Measurements from ENCODE around the gene PPP2R3A. TPM values are rescaled to one million over a fixed set of nuclear protein-coding genes. Genes with fewer than 3 reads are reported as not detected.
"Not testable (repeated sequence)": the region's sequence is repeated elsewhere in the genome, so short reads cannot be mapped to it uniquely, and the experiment has no call there.

Gene PPP2R3A
- total RNA-seq, 2 donors from 2014 or later: 0.11 to 0.24 TPM

GRCh38 chr3:136110481-136110880 lies 145.0 kb downstream of the PPP2R3A start:
- Mint-ChIP-seq H3K27ac (no peak overlapping the region), H3K27me3 (no peaks in the 10 kb centered on the region), H3K36me3 (peaks cover 4% of the 10 kb centered on the region), H3K9me3 (no peaks in the 10 kb centered on the region), H3K4me1 (ENCODE audit: low read depth in 2 of 2) (peaks cover 11 to 17% of the 10 kb centered on the region in 2 donors), H3K4me3 (no peak overlapping the region)
- no peak for ATAC-seq
- DNase-seq (ENCODE audit: low spot score): no peak

GRCh38 chr3:136114421-136114820 lies 148.9 kb downstream of the PPP2R3A start:
- peaks cover 10% of the 10 kb centered on the region for H3K36me3 Mint-ChIP-seq

DNA sequence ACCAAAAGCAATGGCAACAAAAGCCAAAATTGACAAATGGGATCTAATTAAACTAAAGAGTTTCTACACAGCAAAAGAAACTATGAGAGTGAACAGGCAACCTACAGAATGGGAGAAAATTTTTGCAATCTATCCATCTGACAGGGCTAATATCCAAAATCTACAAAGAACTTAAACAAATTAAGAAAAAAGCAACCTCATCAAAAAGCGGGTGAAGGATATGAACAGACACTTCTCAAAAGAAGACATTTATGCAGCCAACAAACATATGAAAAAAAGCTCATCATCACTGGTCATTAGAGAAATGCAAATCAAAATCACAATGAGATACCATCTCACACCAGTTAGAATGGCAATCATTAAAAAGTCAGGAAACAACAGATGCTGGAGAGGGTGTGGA lies 153.8 kb downstream of the PPP2R3A start:
- H3K27ac Mint-ChIP-seq; H3K4me1 Mint-ChIP-seq (ENCODE audit: low read depth in 2 of 2); H3K27me3 Mint-ChIP-seq; H3K4me3 Mint-ChIP-seq; ATAC-seq; H3K9me3 Mint-ChIP-seq; DNase-seq (ENCODE audit: low spot score): not testable (repeated sequence)
- peaks cover 10% of the 10 kb centered on the region for H3K36me3 Mint-ChIP-seq

More at GRCh38 chr3:136114421-136114820, 148.9 kb downstream of the PPP2R3A start:
- H3K27me3 Mint-ChIP-seq: no peaks in the 10 kb centered on the region
- peaks cover 4% of the 10 kb centered on the region for H3K9me3 Mint-ChIP-seq
- H3K4me1 Mint-ChIP-seq (ENCODE audit: low read depth in 2 of 2): peaks cover 7 to 8% of the 10 kb centered on the region in 2 donors
- no peak overlapping the region for H3K4me3 Mint-ChIP-seq
- H3K27ac Mint-ChIP-seq: no peak overlapping the region
- ATAC-seq (no peak), DNase-seq (ENCODE audit: low spot score) (no peak)

GRCh38 chr3:136119783-136120182 lies 154.3 kb downstream of the PPP2R3A start:
- not testable (repeated sequence) for DNase-seq (ENCODE audit: low spot score); H3K27ac Mint-ChIP-seq; ATAC-seq

GRCh38 chr3:136120373-136121348 lies 155.1 kb downstream of the PPP2R3A start:
- Mint-ChIP-seq H3K9me3 (peaks cover 4% of the 10 kb centered on the region), H3K36me3 (peaks cover 5% of the 10 kb centered on the region), H3K27me3 (no peaks in the 10 kb centered on the region), H3K4me3 (no peak overlapping the region), H3K4me1 (ENCODE audit: low read depth in 2 of 2) (peaks cover 0 to 5% of the 10 kb centered on the region in 2 donors), H3K27ac (no peak overlapping the region)
- ATAC-seq (no peak), DNase-seq (ENCODE audit: low spot score) (no peak)

More at GRCh38 chr3:136119783-136120182, 154.3 kb downstream of the PPP2R3A start:
- H3K36me3 Mint-ChIP-seq: peaks cover 10% of the 10 kb centered on the region
- H3K27me3 Mint-ChIP-seq; H3K4me3 Mint-ChIP-seq; H3K4me1 Mint-ChIP-seq (ENCODE audit: low read depth in 2 of 2); H3K9me3 Mint-ChIP-seq: not testable (repeated sequence)

GRCh38 chr3:136122006-136122405 lies 156.5 kb downstream of the PPP2R3A start:
- H3K4me3 Mint-ChIP-seq: no peak overlapping the region
- H3K36me3 Mint-ChIP-seq: peaks cover 3% of the 10 kb centered on the region
- DNase-seq (ENCODE audit: low spot score) (no peak), ATAC-seq (no peak)
- no peak overlapping the region for H3K27ac Mint-ChIP-seq
- no peaks in the 10 kb centered on the region for H3K27me3 Mint-ChIP-seq
- peaks cover 2% of the 10 kb centered on the region for H3K9me3 Mint-ChIP-seq
- H3K4me1 Mint-ChIP-seq (ENCODE audit: low read depth in 2 of 2): peaks cover under 1 to 5% of the 10 kb centered on the region in 2 donors

GRCh38 chr3:136131647-136132046 lies 166.1 kb downstream of the PPP2R3A start:
- H3K36me3 Mint-ChIP-seq: peaks cover 10% of the 10 kb centered on the region
- ATAC-seq; H3K27ac Mint-ChIP-seq; DNase-seq (ENCODE audit: low spot score); H3K27me3 Mint-ChIP-seq; H3K4me3 Mint-ChIP-seq; H3K9me3 Mint-ChIP-seq: not testable (repeated sequence)
- peaks cover 7 to 11% of the 10 kb centered on the region in 2 donors for H3K4me1 Mint-ChIP-seq (ENCODE audit: low read depth in 2 of 2)

DNA sequence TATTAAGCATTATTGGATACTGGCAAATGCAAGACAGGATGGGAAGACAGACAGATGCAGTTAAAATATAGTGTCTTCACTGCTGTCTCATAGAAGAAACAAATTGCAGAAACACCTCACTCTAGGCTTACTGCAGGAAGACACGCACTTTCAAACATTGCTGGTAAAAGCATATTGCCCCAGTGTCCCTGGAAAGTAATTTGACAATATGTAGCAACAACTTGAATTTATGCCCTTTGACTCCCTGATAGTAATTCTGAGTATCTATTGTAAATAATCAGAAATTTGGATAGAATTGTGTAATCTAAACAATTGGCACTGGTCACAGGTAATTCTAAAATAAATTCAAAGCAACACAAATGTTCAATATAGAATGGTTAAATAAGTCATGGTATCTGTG lies 168.6 kb downstream of the PPP2R3A start:
- ATAC-seq (no peak), DNase-seq (ENCODE audit: low spot score) (no peak)
- no peak overlapping the region for H3K4me3 Mint-ChIP-seq
- no peak overlapping the region for H3K27ac Mint-ChIP-seq
- H3K27me3 Mint-ChIP-seq: no peaks in the 10 kb centered on the region
- H3K9me3 Mint-ChIP-seq: no peaks in the 10 kb centered on the region
- peaks cover 7 to 8% of the 10 kb centered on the region in 2 donors for H3K4me1 Mint-ChIP-seq (ENCODE audit: low read depth in 2 of 2)
- no peaks in the 10 kb centered on the region for H3K36me3 Mint-ChIP-seq

DNA sequence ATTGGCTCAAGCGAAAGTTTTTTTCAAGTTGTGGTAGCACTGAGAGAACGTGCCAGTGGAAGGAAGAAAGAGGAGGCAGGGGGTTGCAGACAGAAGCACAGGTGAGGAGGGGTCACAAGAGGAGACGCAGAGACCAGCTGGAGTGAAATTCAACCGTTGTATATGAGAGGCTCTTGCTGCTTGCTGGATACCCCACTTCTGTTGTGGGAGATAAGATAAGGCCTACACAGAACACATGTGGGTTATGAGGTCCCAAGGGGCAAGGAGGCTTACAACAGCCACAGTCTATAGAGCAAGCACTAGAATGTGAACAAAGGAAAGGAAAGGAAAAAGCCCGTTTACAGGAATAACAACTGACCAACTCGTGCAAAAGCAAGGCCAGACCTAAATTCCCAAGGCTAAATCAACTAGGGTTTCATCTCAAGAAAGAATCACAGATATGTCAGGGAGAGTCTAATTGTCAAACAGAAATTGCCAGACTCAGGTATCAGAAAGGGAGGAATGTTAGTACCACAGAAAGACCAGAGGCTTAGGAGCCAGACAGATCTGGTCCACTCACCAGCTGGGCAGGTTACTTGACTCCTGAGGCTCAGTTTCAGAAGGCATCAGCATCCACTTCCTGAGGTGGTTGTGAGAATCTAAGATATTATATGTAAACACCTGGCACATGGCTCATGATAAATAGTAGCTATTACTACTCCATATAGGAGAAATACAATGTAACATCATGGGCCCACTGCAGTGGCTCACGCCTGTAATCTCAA lies 169.7 kb downstream of the PPP2R3A start:
- ATAC-seq (peak in 1 of 2 donors; percentile 48), DNase-seq (ENCODE audit: low spot score) (no peak)
- Mint-ChIP-seq H3K36me3 (no peaks in the 10 kb centered on the region), H3K9me3 (no peaks in the 10 kb centered on the region), H3K4me1 (ENCODE audit: low read depth in 2 of 2) (peaks cover 7 to 8% of the 10 kb centered on the region in 2 donors), H3K4me3 (no peak overlapping the region), H3K27me3 (no peaks in the 10 kb centered on the region), H3K27ac (peak overlapping the region; percentile 1 to 8)

DNA sequence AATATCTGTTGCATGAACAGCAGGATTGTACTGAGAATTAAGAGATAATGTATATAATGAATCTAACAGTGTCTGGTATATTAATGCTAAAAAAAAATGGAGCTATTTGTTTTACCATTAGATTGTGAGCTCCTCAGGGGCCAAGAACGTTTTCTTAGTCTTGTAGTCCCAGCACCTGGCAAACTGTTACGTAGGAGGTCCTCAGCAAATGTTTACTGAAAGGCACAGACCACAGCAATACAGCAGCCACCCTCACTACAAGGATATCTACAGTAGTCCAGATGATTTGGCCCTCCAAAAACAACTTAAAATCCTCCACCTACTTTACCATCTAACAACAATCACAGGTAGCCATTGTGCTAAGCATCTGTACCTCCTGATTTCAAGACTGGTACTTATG lies 170.9 kb downstream of the PPP2R3A start:
- no peaks in the 10 kb centered on the region for H3K9me3 Mint-ChIP-seq
- no peak overlapping the region for H3K27ac Mint-ChIP-seq
- DNase-seq (ENCODE audit: low spot score) (no peak), ATAC-seq (no peak)
- no peak overlapping the region for H3K4me3 Mint-ChIP-seq
- H3K36me3 Mint-ChIP-seq: no peaks in the 10 kb centered on the region
- peaks cover 15 to 16% of the 10 kb centered on the region in 2 donors for H3K4me1 Mint-ChIP-seq (ENCODE audit: low read depth in 2 of 2)
- H3K27me3 Mint-ChIP-seq: no peaks in the 10 kb centered on the region

GRCh38 chr3:136141291-136141785 lies 175.8 kb downstream of the PPP2R3A start:
- H3K36me3 Mint-ChIP-seq: no peaks in the 10 kb centered on the region
- ATAC-seq (peak in 1 of 2 donors; percentile 31), DNase-seq (ENCODE audit: low spot score) (no peak)
- H3K4me3 Mint-ChIP-seq: peak overlapping the region; percentile 14
- H3K4me1 Mint-ChIP-seq (ENCODE audit: low read depth in 2 of 2): peaks cover 27 to 28% of the 10 kb centered on the region in 2 donors
- no peaks in the 10 kb centered on the region for H3K27me3 Mint-ChIP-seq
- peak overlapping the region; percentile 65 to 72 for H3K27ac Mint-ChIP-seq
- no peaks in the 10 kb centered on the region for H3K9me3 Mint-ChIP-seq

DNA sequence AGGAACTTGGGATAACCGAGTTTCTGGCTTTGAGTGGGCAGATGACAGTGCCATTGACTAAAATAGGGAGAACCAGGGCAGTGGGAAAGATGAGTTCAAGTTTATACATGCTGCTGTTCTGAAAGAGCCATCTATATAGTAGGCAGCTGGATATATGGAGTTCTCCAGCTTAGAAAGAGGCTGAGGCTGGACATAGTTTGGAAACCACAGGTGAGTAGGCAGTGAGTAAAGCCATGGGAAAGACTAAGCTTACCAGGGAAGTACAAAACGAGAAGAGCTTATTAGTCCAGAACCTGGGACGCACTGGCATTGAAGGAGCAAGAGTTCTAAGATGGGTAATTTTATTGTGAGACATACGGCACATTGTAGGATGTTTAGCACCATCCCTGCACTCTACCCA lies 176.4 kb downstream of the PPP2R3A start:
- Mint-ChIP-seq H3K4me1 (ENCODE audit: low read depth in 2 of 2) (peaks cover 27 to 29% of the 10 kb centered on the region in 2 donors), H3K36me3 (no peaks in the 10 kb centered on the region), H3K4me3 (peak overlapping the region; percentile 14), H3K27ac (peak overlapping the region; percentile 65 to 72), H3K27me3 (no peaks in the 10 kb centered on the region), H3K9me3 (no peaks in the 10 kb centered on the region)
- ATAC-seq (no peak), DNase-seq (ENCODE audit: low spot score) (no peak)

DNA sequence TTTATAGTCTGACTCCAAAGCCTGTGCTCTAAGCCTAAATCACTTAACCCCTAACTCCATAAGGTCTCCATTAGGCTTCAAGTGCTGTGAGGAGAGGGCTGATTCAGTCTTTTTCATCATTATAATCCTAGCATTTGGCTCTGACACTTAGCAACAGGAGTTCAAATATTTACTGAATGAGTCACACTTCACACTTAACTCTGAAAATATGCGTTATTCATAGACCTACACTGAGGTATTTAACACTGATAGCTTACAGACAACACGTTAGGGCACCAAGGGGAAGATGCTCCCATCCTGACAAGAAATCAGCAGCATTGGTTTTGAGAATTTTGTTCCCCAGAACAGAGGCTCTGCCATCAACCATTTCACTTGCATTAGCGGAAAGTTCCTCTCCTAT lies 177.1 kb downstream of the PPP2R3A start:
- peaks cover 28 to 30% of the 10 kb centered on the region in 2 donors for H3K4me1 Mint-ChIP-seq (ENCODE audit: low read depth in 2 of 2)
- ATAC-seq (peak; percentile 78 to 90), DNase-seq (ENCODE audit: low spot score) (no peak)
- no peaks in the 10 kb centered on the region for H3K36me3 Mint-ChIP-seq
- no peaks in the 10 kb centered on the region for H3K9me3 Mint-ChIP-seq
- H3K4me3 Mint-ChIP-seq: peak overlapping the region; percentile 52
- peak overlapping the region; percentile 65 to 72 for H3K27ac Mint-ChIP-seq
- H3K27me3 Mint-ChIP-seq: no peaks in the 10 kb centered on the region
